Activated T-cell treated with anti-CD3 and anti-CD28 coated beads, Interleukin-2, amount 50 U/mL, for 4 hours (primary cell): ENCODE data around the gene PSMB1. TPM values are rescaled to one million over a fixed set of nuclear protein-coding genes. Genes with fewer than 3 reads are reported as not detected.

Experiments
- ATAC-seq, 2 donors: fragments of 200-7000 bp; cut with Tn5 transposase; one replicate each; pipeline ENCODE4 v1.10.0; 2021
- DNase-seq: peaks from one replicate; pipeline ENCODE4 v3.0.0-alpha.2; 2020
- H3K27me3 Mint-ChIP-seq: one replicate; pipeline ENCODE4 v1.8.0; 2021; ENCODE audit warnings: low read depth, mixed read lengths
- H3K36me3 Mint-ChIP-seq: one replicate; pipeline ENCODE4 v1.8.0; 2022; ENCODE audit warnings: mixed read lengths; ENCODE audit not compliant: insufficient read depth
- H3K4me1 Mint-ChIP-seq: one replicate; pipeline ENCODE4 v1.8.0; 2021; ENCODE audit warnings: low read depth, mixed read lengths
- H3K4me3 Mint-ChIP-seq: one replicate; pipeline ENCODE4 v1.8.0; 2021; ENCODE audit warnings: mild to moderate bottlenecking, moderate library complexity, mixed read lengths
- H3K9me3 Mint-ChIP-seq: one replicate; pipeline ENCODE4 v1.8.0; 2021; ENCODE audit warnings: mixed read lengths
- total RNA-seq, 3 donors: library from RNA; stranded (reverse); gene quantifications; one replicate each; pipeline ENCODE4 v1.2.1, GENCODE V29; 2021

The PSMB1 gene
- total RNA-seq: 100 to 1,000 TPM; 362 to 424 (median 382) TPM

- H3K36me3 Mint-ChIP-seq: peaks cover 22% of the 10 kb centered on the region
- DNase-seq (peak; percentile 69), ATAC-seq (peak; percentile 58 to 61)
- no peaks in the 10 kb centered on the region for H3K27me3 Mint-ChIP-seq
- H3K4me3 Mint-ChIP-seq: no peak within 1 kb of the TSS
- H3K9me3 Mint-ChIP-seq: no peaks in the 10 kb centered on the region
- peaks cover 45% of the 10 kb centered on the region for H3K4me1 Mint-ChIP-seq
Measured at GRCh38 chr6:170552765-170553533, at the start of gene PSMB1. PSMB1 (minus strand) TSS chr6:170553307; CDS start chr6:170553242, 65 bp downstream.

DNA sequence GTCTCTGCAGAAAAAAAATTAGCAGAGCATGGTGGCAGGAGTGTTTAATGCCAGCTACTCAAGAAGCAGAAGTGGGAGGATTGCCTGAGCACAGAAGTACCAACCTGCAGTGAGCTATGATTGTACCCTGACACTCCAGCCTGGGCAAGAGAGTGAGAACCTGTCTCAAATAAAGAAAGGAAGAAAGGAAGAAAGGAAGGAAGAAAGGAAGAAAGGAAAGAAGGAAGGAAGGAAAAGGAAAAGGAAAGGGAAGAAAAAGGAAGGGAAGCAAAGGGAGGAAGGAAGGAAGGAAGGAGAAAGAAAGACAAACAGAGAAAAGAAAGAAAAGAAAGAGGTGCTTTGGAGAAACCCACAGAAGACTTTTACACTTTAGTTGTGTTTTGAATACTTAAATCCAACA lies 44.2 kb upstream of the PSMB1 start:
- no peak overlapping the region for H3K4me3 Mint-ChIP-seq
- no peak for DNase-seq
- H3K36me3 Mint-ChIP-seq: no peaks in the 10 kb centered on the region
- ATAC-seq: no peak
- peaks cover 16% of the 10 kb centered on the region for H3K9me3 Mint-ChIP-seq
- H3K4me1 Mint-ChIP-seq: no peaks in the 10 kb centered on the region
- H3K27me3 Mint-ChIP-seq: peaks cover 17% of the 10 kb centered on the region

- Mint-ChIP-seq H3K36me3 (peaks cover 3% of the 10 kb centered on the region), H3K9me3 (peaks cover 25% of the 10 kb centered on the region), H3K4me1 (no peaks in the 10 kb centered on the region), H3K4me3 (no peak overlapping the region), H3K27me3 (peaks cover 17% of the 10 kb centered on the region)
- ATAC-seq (no peak), DNase-seq (no peak)
Measured at GRCh38 chr6:170596426-170596825, 43.3 kb upstream of the PSMB1 start.

DNA sequence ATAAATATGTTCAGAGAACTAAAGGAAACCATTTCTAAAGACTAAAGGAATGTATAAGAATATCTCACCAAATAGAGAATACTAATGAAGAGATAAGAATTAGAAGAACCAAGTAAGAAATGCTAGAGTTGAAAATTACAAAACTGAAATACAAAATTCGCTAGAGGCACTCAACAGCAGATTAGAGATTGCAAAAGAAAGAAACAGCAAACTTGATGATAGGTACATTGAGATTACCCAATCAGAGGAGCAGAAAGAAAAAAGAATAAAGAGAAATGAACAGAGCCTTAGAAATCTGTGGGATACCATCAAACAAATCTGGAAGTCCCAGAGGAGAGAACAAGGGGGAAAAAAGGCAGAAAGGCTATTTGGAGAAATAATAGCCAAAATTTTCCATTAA lies 37.6 kb upstream of the PSMB1 start:
- Mint-ChIP-seq H3K36me3 (peaks cover 5% of the 10 kb centered on the region), H3K4me3 (no peak overlapping the region), H3K27me3 (peaks cover 19% of the 10 kb centered on the region), H3K9me3 (peaks cover 41% of the 10 kb centered on the region), H3K4me1 (no peaks in the 10 kb centered on the region)
- ATAC-seq: no peak
- DNase-seq: no peak

DNA sequence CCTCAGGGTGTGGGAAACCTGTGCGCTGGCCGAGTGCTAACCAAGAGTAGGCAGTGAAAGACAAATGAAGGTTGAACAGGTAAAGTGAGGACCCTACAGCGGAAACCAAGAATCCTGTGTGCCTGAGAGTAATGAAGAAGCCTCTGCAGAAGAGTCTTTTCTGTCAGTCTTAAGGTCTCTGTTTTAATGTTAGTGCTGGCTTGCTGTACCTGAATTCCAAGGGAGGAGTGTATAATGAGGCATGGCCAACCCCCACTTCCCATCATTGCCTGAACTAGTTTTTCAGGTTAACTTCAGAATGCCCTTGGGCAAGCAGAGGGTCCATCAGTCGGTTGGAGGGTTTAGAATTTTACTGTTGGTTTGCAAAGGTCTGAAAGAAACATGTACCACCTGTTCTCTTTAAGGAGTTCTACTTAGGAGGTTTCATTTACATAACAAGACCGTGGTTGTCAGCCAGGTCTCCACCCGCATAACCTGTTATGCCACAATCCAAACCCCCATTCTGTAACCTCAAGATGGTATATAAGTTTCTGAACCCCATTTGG lies 31.9 kb upstream of the PSMB1 start:
- no peak for DNase-seq
- peaks cover 4% of the 10 kb centered on the region for H3K9me3 Mint-ChIP-seq
- peaks cover 31% of the 10 kb centered on the region for H3K4me1 Mint-ChIP-seq
- H3K4me3 Mint-ChIP-seq: peak overlapping the region; percentile 99
- H3K27me3 Mint-ChIP-seq: peaks cover 5% of the 10 kb centered on the region
- peaks cover 29% of the 10 kb centered on the region for H3K36me3 Mint-ChIP-seq
- ATAC-seq: no peak

- Mint-ChIP-seq H3K4me1 (peaks cover 31% of the 10 kb centered on the region), H3K27me3 (peaks cover 1% of the 10 kb centered on the region), H3K4me3 (peak within 1 kb of the TSS; percentile 99), H3K36me3 (peaks cover 32% of the 10 kb centered on the region), H3K9me3 (no peaks in the 10 kb centered on the region)
- ATAC-seq (peak; percentile 98), DNase-seq (peak; percentile 88)
Measured at GRCh38 chr6:170584181-170584953, 31.3 kb upstream of the PSMB1 start, which contains the start of gene PDCD2. PDCD2 (minus strand) TSS chr6:170584637; CDS start chr6:170584581, 56 bp downstream.

DNA sequence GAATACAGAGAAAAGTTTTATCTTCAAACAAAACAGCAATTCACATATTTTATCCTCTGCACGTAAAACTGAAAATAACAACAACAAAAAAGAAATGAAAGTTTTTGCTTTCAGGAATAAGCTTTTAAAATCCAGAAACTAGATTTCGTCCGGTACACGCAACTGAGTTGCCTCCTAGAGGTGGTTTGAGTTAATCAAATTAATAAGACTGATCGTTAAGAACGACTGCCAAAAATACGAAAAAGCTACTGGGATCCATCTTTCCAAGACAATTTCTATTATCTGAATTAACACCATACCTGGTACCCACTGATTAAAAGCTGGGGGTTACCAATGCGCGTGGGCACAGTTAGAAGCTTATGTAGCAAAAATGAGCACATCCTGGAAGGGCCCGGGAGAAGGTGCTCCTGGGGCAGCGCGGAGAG lies 30.7 kb upstream of the PSMB1 start:
- peaks cover 37% of the 10 kb centered on the region for H3K36me3 Mint-ChIP-seq
- DNase-seq (no peak), ATAC-seq (peak in 1 of 2 donors; percentile 0)
- H3K9me3 Mint-ChIP-seq: no peaks in the 10 kb centered on the region
- peaks cover 1% of the 10 kb centered on the region for H3K27me3 Mint-ChIP-seq
- peak overlapping the region; percentile 99 for H3K4me3 Mint-ChIP-seq
- peaks cover 31% of the 10 kb centered on the region for H3K4me1 Mint-ChIP-seq

- no peaks in the 10 kb centered on the region for H3K27me3 Mint-ChIP-seq
- H3K36me3 Mint-ChIP-seq: peaks cover 52% of the 10 kb centered on the region
- H3K4me3 Mint-ChIP-seq: no peak overlapping the region
- DNase-seq: no peak
- H3K9me3 Mint-ChIP-seq: no peaks in the 10 kb centered on the region
- H3K4me1 Mint-ChIP-seq: peaks cover 24% of the 10 kb centered on the region
- no peak for ATAC-seq
Measured at GRCh38 chr6:170578909-170579308, 25.8 kb upstream of the PSMB1 start.

DNA sequence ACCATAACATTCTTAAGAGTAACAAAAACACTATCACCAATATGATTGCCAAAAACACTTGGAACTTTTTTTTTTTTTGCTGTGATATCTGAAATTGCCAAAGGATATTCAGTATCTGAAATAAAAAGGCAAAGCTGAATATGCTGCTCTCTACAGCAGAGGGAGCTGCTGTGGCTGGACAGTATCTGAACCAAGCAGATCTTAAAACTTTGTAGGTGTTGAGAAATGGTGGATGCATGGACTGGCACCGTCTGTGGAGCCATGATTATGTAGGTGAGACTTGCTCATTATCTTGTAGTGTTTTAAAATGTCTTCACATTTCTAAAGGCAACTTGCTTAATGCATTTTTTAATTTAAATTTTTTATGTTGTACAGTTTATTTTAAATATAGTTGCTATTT lies 22.1 kb upstream of the PSMB1 start:
- DNase-seq: no peak
- ATAC-seq: no peak
- peaks cover 38% of the 10 kb centered on the region for H3K36me3 Mint-ChIP-seq

GRCh38 chr6:170572704-170573466 lies 19.8 kb upstream of the PSMB1 start:
- DNase-seq: no peak
- Mint-ChIP-seq H3K4me1 (no peaks in the 10 kb centered on the region), H3K27me3 (no peaks in the 10 kb centered on the region), H3K9me3 (no peaks in the 10 kb centered on the region), H3K36me3 (peaks cover 33% of the 10 kb centered on the region), H3K4me3 (no peak overlapping the region)
- no peak for ATAC-seq

More for the DNA sequence above, 22.1 kb upstream of the PSMB1 start:
- Mint-ChIP-seq H3K4me1 (no peaks in the 10 kb centered on the region), H3K27me3 (no peaks in the 10 kb centered on the region), H3K9me3 (no peaks in the 10 kb centered on the region), H3K4me3 (no peak overlapping the region)

- Mint-ChIP-seq H3K9me3 (no peaks in the 10 kb centered on the region), H3K4me3 (no peak overlapping the region), H3K27me3 (no peaks in the 10 kb centered on the region)
Measured at GRCh38 chr6:170564936-170565530, 11.9 kb upstream of the PSMB1 start.

DNA sequence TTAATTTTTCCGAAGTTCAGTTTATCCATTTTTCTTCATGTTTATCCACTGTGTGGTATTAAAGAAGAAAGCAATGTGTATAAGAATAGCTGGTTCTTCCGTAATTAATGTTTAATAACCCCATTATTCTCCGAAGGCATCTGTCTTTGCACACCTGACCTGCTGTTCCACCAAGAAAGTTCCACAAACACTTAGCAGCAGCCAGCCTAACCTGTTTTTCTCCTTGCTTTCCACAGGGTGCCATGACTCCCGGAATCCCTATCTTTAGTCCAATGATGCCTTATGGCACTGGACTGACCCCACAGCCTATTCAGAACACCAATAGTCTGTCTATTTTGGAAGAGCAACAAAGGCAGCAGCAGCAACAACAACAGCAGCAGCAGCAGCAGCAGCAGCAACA lies 8.4 kb upstream of the PSMB1 start:
- Mint-ChIP-seq H3K4me3 (no peak overlapping the region), H3K27me3 (no peaks in the 10 kb centered on the region), H3K36me3 (peaks cover 41% of the 10 kb centered on the region), H3K4me1 (peaks cover 31% of the 10 kb centered on the region), H3K9me3 (no peaks in the 10 kb centered on the region)
- DNase-seq: no peak
- ATAC-seq: no peak

More at GRCh38 chr6:170564936-170565530, 11.9 kb upstream of the PSMB1 start:
- Mint-ChIP-seq H3K4me1 (peaks cover 13% of the 10 kb centered on the region), H3K36me3 (peaks cover 40% of the 10 kb centered on the region)
- no peak for ATAC-seq
- no peak for DNase-seq

DNA sequence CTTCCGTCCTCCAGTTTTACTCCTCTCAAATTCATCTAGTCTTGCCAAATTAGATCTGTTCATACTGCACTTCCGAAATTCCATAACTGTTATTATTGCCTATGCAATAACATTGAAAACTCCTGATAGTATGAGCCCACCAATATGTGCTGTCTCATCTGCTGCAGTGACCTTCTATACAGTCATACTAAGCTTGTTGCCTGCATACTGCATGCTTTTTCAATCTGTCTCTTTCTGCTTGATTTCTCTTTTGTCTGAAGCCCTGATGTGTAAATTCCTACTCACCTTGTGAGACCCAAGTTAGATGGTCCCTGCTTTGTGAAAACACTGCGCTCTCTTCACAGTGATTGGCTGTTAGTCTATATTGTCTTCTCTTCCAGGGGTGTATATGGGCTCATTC lies 2.2 kb upstream of the PSMB1 start:
- Mint-ChIP-seq H3K27me3 (no peaks in the 10 kb centered on the region), H3K36me3 (peaks cover 25% of the 10 kb centered on the region), H3K9me3 (no peaks in the 10 kb centered on the region), H3K4me1 (peaks cover 38% of the 10 kb centered on the region), H3K4me3 (no peak overlapping the region)
- ATAC-seq: no peak
- no peak for DNase-seq

- DNase-seq: no peak
- no peak for ATAC-seq
- Mint-ChIP-seq H3K36me3 (peaks cover 23% of the 10 kb centered on the region), H3K9me3 (no peaks in the 10 kb centered on the region), H3K27me3 (no peaks in the 10 kb centered on the region), H3K4me1 (peaks cover 40% of the 10 kb centered on the region), H3K4me3 (no peak overlapping the region)
Measured at GRCh38 chr6:170554796-170555137, 1.7 kb upstream of the PSMB1 start.
